KMS-11 (cell line): ENCODE data around the gene ACTR8.

Experiments
- H2AFZ ChIP-seq: fragments of 200-600 bp; sonication (generic); 2 replicates; pipeline ENCODE4 v1.6.1; 2016; ENCODE audit warnings: antibody characterized with exemption, mixed run types, low read depth
- H3K27ac ChIP-seq: fragments of 200-600 bp; sonication (generic); 2 replicates; pipeline ENCODE4 v1.6.1; 2016; ENCODE audit warnings: mild to moderate bottlenecking, mixed run types
- H3K27me3 ChIP-seq: fragments of 200-600 bp; sonication (generic); 2 replicates; pipeline ENCODE4 v1.6.1; 2017; ENCODE audit warnings: mild to moderate bottlenecking, low read depth, mixed run types, moderate library complexity; ENCODE audit not compliant: insufficient read depth
- H3K36me3 ChIP-seq: fragments of 200-600 bp; sonication (generic); 2 replicates; pipeline ENCODE4 v1.6.1; 2017; ENCODE audit warnings: mild to moderate bottlenecking, mixed run types; ENCODE audit not compliant: insufficient read depth
- H3K4me1 ChIP-seq: fragments of 200-600 bp; sonication (generic); 2 replicates; pipeline ENCODE4 v1.6.1; 2016; ENCODE audit warnings: mild to moderate bottlenecking, low read depth, mixed run types; ENCODE audit not compliant: poor library complexity, severe bottlenecking
- H3K4me2 ChIP-seq: fragments of 200-600 bp; sonication (generic); 2 replicates; pipeline ENCODE4 v1.7.0; 2016; ENCODE audit warnings: mild to moderate bottlenecking, mixed run types
- H3K4me3 ChIP-seq: fragments of 200-600 bp; sonication (generic); IDR thresholded peaks from 2 replicates; pipeline ENCODE4 v1.6.1; 2017; ENCODE audit warnings: low read depth, low read length, mixed read lengths; ENCODE audit not compliant: insufficient read depth
- H3K79me2 ChIP-seq: fragments of 200-600 bp; sonication (generic); 2 replicates; pipeline ENCODE4 v1.6.1; 2016; ENCODE audit warnings: low read depth, mixed run types; ENCODE audit not compliant: insufficient read depth
- H3K9ac ChIP-seq: fragments of 200-600 bp; sonication (generic); 2 replicates; pipeline ENCODE4 v1.6.1; 2016; ENCODE audit warnings: mild to moderate bottlenecking, mixed run types
- H4K20me1 ChIP-seq: fragments of 200-600 bp; sonication (generic); 2 replicates; pipeline ENCODE4 v1.6.1; 2016; ENCODE audit warnings: mild to moderate bottlenecking, mixed run types; ENCODE audit not compliant: insufficient read depth
- TF ChIP-seq, protein P1 (sequence below): fragments of 200-600 bp; sonication (generic); conservative IDR thresholded peaks from 2 replicates; pipeline ENCODE4 v1.6.1; 2017; ENCODE audit warnings: low read depth, mild to moderate bottlenecking, antibody characterized with exemption, low read length, moderate library complexity, mixed read lengths

Gene ACTR8

DNA sequence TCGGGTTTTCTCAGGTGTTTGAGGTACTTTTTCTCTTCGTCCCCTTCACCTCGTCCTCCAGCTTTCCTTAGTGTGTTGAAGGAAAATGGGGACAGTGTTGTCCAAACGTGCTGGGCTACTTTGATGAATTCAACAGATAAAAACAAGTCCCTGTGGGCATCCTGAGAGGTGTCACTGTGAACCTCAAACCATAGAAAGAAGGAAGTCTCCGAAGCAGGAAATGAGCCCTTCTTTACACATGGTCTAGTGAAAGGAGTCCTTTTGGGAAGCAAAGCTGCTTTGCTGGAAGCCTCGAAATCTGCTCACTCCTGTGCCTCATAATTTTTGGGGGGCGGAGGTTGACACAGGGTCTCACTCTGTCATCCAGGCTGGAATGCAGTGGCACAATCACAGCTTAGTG lies 25.0 kb downstream of the ACTR8 start:
- no peaks in the 10 kb centered on the region for H3K79me2 ChIP-seq
- no peaks in the 10 kb centered on the region for H3K4me1 ChIP-seq
- H3K4me3 ChIP-seq: no peak overlapping the region
- H3K27me3 ChIP-seq: no peaks in the 10 kb centered on the region
- no peak overlapping the region for H3K27ac ChIP-seq
- no peak overlapping the region for H2AFZ ChIP-seq
- no peaks in the 10 kb centered on the region for H4K20me1 ChIP-seq
- H3K36me3 ChIP-seq: no peaks in the 10 kb centered on the region
- no peak overlapping the region for H3K4me2 ChIP-seq
- H3K9ac ChIP-seq: no peak overlapping the region
- TF ChIP-seq, protein P1, sequence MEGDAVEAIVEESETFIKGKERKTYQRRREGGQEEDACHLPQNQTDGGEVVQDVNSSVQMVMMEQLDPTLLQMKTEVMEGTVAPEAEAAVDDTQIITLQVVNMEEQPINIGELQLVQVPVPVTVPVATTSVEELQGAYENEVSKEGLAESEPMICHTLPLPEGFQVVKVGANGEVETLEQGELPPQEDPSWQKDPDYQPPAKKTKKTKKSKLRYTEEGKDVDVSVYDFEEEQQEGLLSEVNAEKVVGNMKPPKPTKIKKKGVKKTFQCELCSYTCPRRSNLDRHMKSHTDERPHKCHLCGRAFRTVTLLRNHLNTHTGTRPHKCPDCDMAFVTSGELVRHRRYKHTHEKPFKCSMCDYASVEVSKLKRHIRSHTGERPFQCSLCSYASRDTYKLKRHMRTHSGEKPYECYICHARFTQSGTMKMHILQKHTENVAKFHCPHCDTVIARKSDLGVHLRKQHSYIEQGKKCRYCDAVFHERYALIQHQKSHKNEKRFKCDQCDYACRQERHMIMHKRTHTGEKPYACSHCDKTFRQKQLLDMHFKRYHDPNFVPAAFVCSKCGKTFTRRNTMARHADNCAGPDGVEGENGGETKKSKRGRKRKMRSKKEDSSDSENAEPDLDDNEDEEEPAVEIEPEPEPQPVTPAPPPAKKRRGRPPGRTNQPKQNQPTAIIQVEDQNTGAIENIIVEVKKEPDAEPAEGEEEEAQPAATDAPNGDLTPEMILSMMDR: no peak

DNA sequence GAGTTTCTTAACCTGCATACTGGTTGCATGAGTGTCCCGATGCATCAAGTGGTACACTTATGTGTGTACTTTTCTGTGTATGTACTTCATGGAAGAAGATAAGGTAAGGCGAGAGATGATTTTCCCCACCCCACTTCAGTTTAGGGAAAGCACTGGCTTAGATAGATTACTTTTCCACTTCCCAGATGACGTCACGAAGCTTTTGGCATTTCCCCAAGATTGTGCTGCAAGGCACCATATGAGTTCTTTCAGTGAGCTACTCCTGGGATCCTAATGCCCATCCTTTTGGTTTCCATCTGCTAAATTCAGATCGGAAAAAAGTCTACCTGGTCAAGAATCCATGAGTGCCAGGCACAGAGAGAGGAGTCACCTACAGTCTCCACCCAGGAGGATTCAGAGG lies 31.1 kb downstream of the ACTR8 start:
- H3K27me3 ChIP-seq: no peaks in the 10 kb centered on the region
- no peak overlapping the region for H3K27ac ChIP-seq
- H3K4me3 ChIP-seq: no peak overlapping the region
- no peak overlapping the region for H3K4me2 ChIP-seq
- no peaks in the 10 kb centered on the region for H3K4me1 ChIP-seq
- H3K9ac ChIP-seq: no peak overlapping the region
- H3K36me3 ChIP-seq: no peaks in the 10 kb centered on the region
- no peaks in the 10 kb centered on the region for H3K79me2 ChIP-seq
- H4K20me1 ChIP-seq: no peaks in the 10 kb centered on the region
- TF ChIP-seq, protein P1: no peak
- no peak overlapping the region for H2AFZ ChIP-seq

DNA sequence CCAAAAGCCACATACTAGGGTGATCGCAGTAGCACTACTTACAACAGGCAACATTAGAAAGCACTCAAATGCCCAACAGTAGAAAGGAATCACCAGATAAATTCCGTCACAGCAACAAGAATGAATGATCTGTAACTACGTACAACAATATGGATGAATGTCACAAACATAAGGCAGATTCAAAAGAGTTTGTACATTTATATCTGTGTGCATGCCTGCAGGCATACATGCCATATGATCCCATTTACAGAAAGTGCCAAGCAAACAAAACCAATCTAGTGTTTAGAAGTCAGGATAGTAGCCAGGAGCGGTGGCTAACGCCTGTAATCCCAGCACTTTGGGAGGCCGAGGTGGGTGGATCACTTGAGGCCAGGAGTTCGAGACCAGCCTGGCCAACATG lies 32.0 kb downstream of the ACTR8 start:
- Histone ChIP-seq H3K79me2 (no peaks in the 10 kb centered on the region), H2AFZ (no peak overlapping the region), H3K36me3 (no peaks in the 10 kb centered on the region), H3K4me3 (no peak overlapping the region), H3K27ac (no peak overlapping the region), H3K27me3 (no peaks in the 10 kb centered on the region), H3K4me1 (no peaks in the 10 kb centered on the region), H3K9ac (no peak overlapping the region), H4K20me1 (no peaks in the 10 kb centered on the region), H3K4me2 (no peak overlapping the region)
- TF ChIP-seq, protein P1: no peak

DNA sequence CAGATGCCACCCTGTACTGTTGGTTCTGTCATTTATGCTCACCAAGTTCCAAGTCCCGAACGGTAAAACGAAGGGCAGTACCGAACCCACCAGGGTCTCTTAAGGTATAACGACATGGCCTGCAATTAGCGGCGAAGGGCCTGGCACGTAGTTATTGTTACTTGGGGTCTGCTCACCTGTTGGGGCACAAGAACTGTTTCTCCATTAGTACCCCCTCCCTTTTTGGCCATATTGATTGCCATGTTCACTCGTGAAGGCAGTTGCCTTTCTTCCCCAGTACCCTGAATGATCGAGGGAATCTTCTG lies 35.1 kb downstream of the ACTR8 start:
- no peak overlapping the region for H3K4me2 ChIP-seq
- no peak overlapping the region for H3K4me3 ChIP-seq
- H3K79me2 ChIP-seq: no peaks in the 10 kb centered on the region
- no peaks in the 10 kb centered on the region for H3K27me3 ChIP-seq
- TF ChIP-seq, protein P1: no peak
- H3K4me1 ChIP-seq: no peaks in the 10 kb centered on the region
- H3K9ac ChIP-seq: no peak overlapping the region
- no peak overlapping the region for H3K27ac ChIP-seq
- no peaks in the 10 kb centered on the region for H4K20me1 ChIP-seq
- H3K36me3 ChIP-seq: no peaks in the 10 kb centered on the region
- H2AFZ ChIP-seq: no peak overlapping the region
